PC-9 (cell line): Measurements from ENCODE around the gene CCDC85B. TPM values are rescaled to one million over a fixed set of nuclear protein-coding genes. Genes with fewer than 3 reads are reported as not detected.

Experiments
- BruUV-seq: library from RNA; stranded (reverse); fragments of 400-500 nt; replicated peaks from 2 replicates; lab custom pipeline; 2021; lab: Mats Ljungman, UMichigan
- CTCF ChIA-PET: fragments of 300-600 bp; sonication (Branson Sonifier 250); formaldehyde crosslinking; loops from one replicate; lab custom pipeline; 2022; ENCODE audit warnings: antibody characterized with exemption; lab: Charles Lee
- POLR2A ChIA-PET: fragments of 300-600 bp; sonication (Branson Sonifier 250); formaldehyde crosslinking; loops from one replicate; lab custom pipeline; 2022; ENCODE audit warnings: antibody characterized with exemption; ENCODE audit not compliant: unreplicated experiment; lab: Charles Lee
- DNase-seq, 2 experiments: peaks; one replicate each; pipeline versions ENCODE4 v3.0.0 to v3.0.0-alpha.2; 2015 to 2022; ENCODE audit warnings: mixed read lengths in 1 of 2
- H2AFZ ChIP-seq: fragments of 200-600 bp; sonication (generic); 2 replicates; pipeline ENCODE4 v1.8.1; 2017; ENCODE audit warnings: antibody characterized with exemption
- H3F3A ChIP-seq: fragments of 200-600 bp; sonication (generic); 2 replicates; pipeline ENCODE4 v1.8.1; 2017; ENCODE audit warnings: antibody characterized with exemption, mild to moderate bottlenecking, low read depth; ENCODE audit not compliant: insufficient read depth
- H3K27ac ChIP-seq: fragments of 200-600 bp; sonication (generic); 2 replicates; pipeline ENCODE4 v1.6.1; 2016; ENCODE audit warnings: mixed run types
- H3K27me3 ChIP-seq: fragments of 200-600 bp; sonication (generic); 2 replicates; pipeline ENCODE4 v1.6.1; 2016; ENCODE audit warnings: low read depth, mixed run types; ENCODE audit not compliant: insufficient read depth
- H3K36me3 ChIP-seq: fragments of 200-600 bp; sonication (generic); 2 replicates; pipeline ENCODE4 v1.6.1; 2016; ENCODE audit warnings: low read depth, mixed run types
- H3K4me1 ChIP-seq: fragments of 200-600 bp; sonication (generic); replicated peaks from 2 replicates; pipeline ENCODE4 v1.6.1; 2016; ENCODE audit warnings: mixed run types; ENCODE audit not compliant: insufficient read depth
- H3K4me2 ChIP-seq: fragments of 200-600 bp; sonication (generic); 2 replicates; pipeline ENCODE4 v1.6.1; 2017; ENCODE audit warnings: mixed run types
- H3K4me3 ChIP-seq: fragments of 200-600 bp; sonication (generic); 2 replicates; pipeline ENCODE4 v1.6.1; 2016; ENCODE audit warnings: mixed run types
- H3K79me2 ChIP-seq: fragments of 200-600 bp; sonication (generic); 2 replicates; pipeline ENCODE4 v1.6.1; 2017; ENCODE audit warnings: low read depth, mixed run types
- H3K9me2 ChIP-seq: fragments of 200-600 bp; sonication (generic); 2 replicates; pipeline ENCODE4 v1.8.1; 2017; ENCODE audit warnings: mild to moderate bottlenecking; ENCODE audit not compliant: insufficient read depth
- H3K9me3 ChIP-seq: fragments of 200-600 bp; sonication (generic); 2 replicates; pipeline ENCODE4 v1.8.1; 2016; ENCODE audit warnings: low read depth; ENCODE audit not compliant: insufficient read depth
- H4K20me1 ChIP-seq: fragments of 200-600 bp; sonication (generic); 2 replicates; pipeline ENCODE4 v1.8.1; 2017; ENCODE audit not compliant: insufficient read depth
- CTCF ChIP-seq: fragments of 200-600 bp; sonication (generic); conservative IDR thresholded peaks from 2 replicates; pipeline ENCODE4 v1.6.1; 2017; ENCODE audit warnings: mixed run types, antibody characterized with exemption, mild to moderate bottlenecking, moderate library complexity
- EZH2 ChIP-seq: fragments of 200-600 bp; sonication (generic); IDR thresholded peaks from 2 replicates; pipeline ENCODE4 v1.8.0; 2017; ENCODE audit warnings: antibody characterized with exemption, low read depth
- intact Hi-C: fragments of 100-400 bp; cut with micrococcal nuclease; formaldehyde crosslinking; loops from one replicate; pipeline ENCODE4 v1.10.0; 2022; ENCODE audit not compliant: unreplicated experiment
- total RNA-seq: library from RNA; stranded (reverse); gene quantifications from 2 replicates; pipeline ENCODE4 v1.2.3, GENCODE V29; 2021

Gene CCDC85B
- total RNA-seq, 1 experiment from 2014 or later = 45.0 TPM

GRCh38 chr11:65915821-65916251, 25.4 kb downstream of the CCDC85B start:
- BruUV-seq = no TSS peak
- Histone ChIP-seq H2AFZ (no peak overlapping the region), H3K79me2 (peaks cover 41% of the 10 kb centered on the region), H3K4me1 (peaks cover 79% of the 10 kb centered on the region), H3K27ac (peak overlapping the region; percentile 90), H4K20me1 (no peaks in the 10 kb centered on the region), H3K4me2 (peak overlapping the region; percentile 90), H3K36me3 (no peaks in the 10 kb centered on the region), H3F3A (peaks cover 52% of the 10 kb centered on the region), H3K4me3 (peak overlapping the region; percentile 89), H3K9me2 (no peaks in the 10 kb centered on the region), H3K9me3 (no peaks in the 10 kb centered on the region), H3K27me3 (no peaks in the 10 kb centered on the region)
- no peak for TF ChIP-seq CTCF
- TF ChIP-seq EZH2 = no peak
- DNase-seq = peak; percentile 96 to 97
- ChIA-PET CTCF (interaction anchor here (0.6 to 1.4 kb wide), 4 partner anchors 8 to 28 kb away, joined by 6 to 10 read pairs (median 9); partner anchors contain the start of gene FIBP), POLR2A (interaction anchor here (0.6 to 1.6 kb wide), 9 partner anchors 13 to 485 kb away, joined by 3 to 34 read pairs (median 5); partner anchors contain the start of genes CCDC85B, FIBP and FOSL1)
- intact Hi-C loops = loop anchor here (1.0 to 5.0 kb wide), 3 partner anchors 13 to 359 kb away; partner anchors contain the start of genes CFL1 and LTBP3

GRCh38 chr11:65916391-65916790, 25.9 kb downstream of the CCDC85B start:
- no peaks in the 10 kb centered on the region for H3K9me3 ChIP-seq
- H3K27me3 ChIP-seq = no peaks in the 10 kb centered on the region
- peak overlapping the region; percentile 90 for H3K4me2 ChIP-seq
- CTCF ChIA-PET = interaction anchor here (0.6 to 1.4 kb wide), 3 partner anchors 9 to 28 kb away, joined by 6 to 10 read pairs (median 9); partner anchors contain the start of gene FIBP
- TF ChIP-seq EZH2 (no peak), CTCF (no peak)
- DNase-seq = no peak
- H3K4me1 ChIP-seq = peaks cover 75% of the 10 kb centered on the region
- H3K36me3 ChIP-seq = no peaks in the 10 kb centered on the region
- POLR2A ChIA-PET = interaction anchor here (0.6 to 1.6 kb wide), 7 partner anchors 14 to 323 kb away, joined by 3 to 34 read pairs (median 5); partner anchors contain the start of genes CCDC85B, FIBP and FOSL1
- no peaks in the 10 kb centered on the region for H3K9me2 ChIP-seq
- H3F3A ChIP-seq = peaks cover 47% of the 10 kb centered on the region
- H3K79me2 ChIP-seq = peaks cover 42% of the 10 kb centered on the region
- H4K20me1 ChIP-seq = no peaks in the 10 kb centered on the region
- BruUV-seq = no TSS peak
- peak overlapping the region; percentile 90 for H3K27ac ChIP-seq
- intact Hi-C loops = loop anchor here (2.0 to 5.0 kb wide), 2 partner anchors 58 to 359 kb away; partner anchors contain the start of genes CFL1 and LTBP3
- no peak overlapping the region for H2AFZ ChIP-seq
- H3K4me3 ChIP-seq = peak overlapping the region; percentile 89

GRCh38 chr11:65917077-65917433, 26.6 kb downstream of the CCDC85B start:
- Histone ChIP-seq H3K4me2 (peak overlapping the region; percentile 90), H3K9me2 (no peaks in the 10 kb centered on the region), H3K4me1 (peaks cover 68% of the 10 kb centered on the region), H2AFZ (no peak overlapping the region), H3K79me2 (peaks cover 42% of the 10 kb centered on the region), H3K9me3 (no peaks in the 10 kb centered on the region), H3K4me3 (peak overlapping the region; percentile 89), H3F3A (peaks cover 42% of the 10 kb centered on the region), H3K36me3 (no peaks in the 10 kb centered on the region), H3K27me3 (no peaks in the 10 kb centered on the region), H4K20me1 (no peaks in the 10 kb centered on the region), H3K27ac (peak overlapping the region; percentile 90)
- TF ChIP-seq CTCF = no peak
- no peak for TF ChIP-seq EZH2
- BruUV-seq = no TSS peak
- ChIA-PET CTCF (interaction anchor here (1.8 kb wide), 1 partner anchor 26 kb away, joined by 7 read pairs; the partner anchor contains the start of gene CCDC85B), POLR2A (interaction anchor here (0.7 to 1.2 kb wide), 3 partner anchors 8 to 27 kb away, joined by 3 to 10 read pairs (median 6); partner anchors contain the start of gene CCDC85B)
- no peak for DNase-seq
- intact Hi-C loops = loop anchor here (2.0 to 5.0 kb wide), 2 partner anchors 58 to 360 kb away; partner anchors contain the start of genes CFL1 and LTBP3
